HG03196 (cell line): ENCODE measurements around the gene CYLD.
A peak's percentile ranks its signal among the peaks of the same experiment; 100 is the strongest.

Source experiments
- ATAC-seq: cut with Tn5 transposase; IDR thresholded peaks from one replicate; pipeline ENCODE4 v1.9.1; 2021; ENCODE audit not compliant: unreplicated experiment

Gene CYLD

GRCh38 chr16:50737420-50737959 lies 4.4 kb upstream of the CYLD start:
- no peak for ATAC-seq

- no peak for ATAC-seq
Observed at GRCh38 chr16:50739031-50739430, 2.9 kb upstream of the CYLD start.

GRCh38 chr16:50740736-50741135 lies 1.1 kb upstream of the CYLD start:
- ATAC-seq = no peak

GRCh38 chr16:50741225-50741780 lies 583 bp upstream of the CYLD start:
- ATAC-seq = peak; percentile 1

- ATAC-seq = no peak
Observed at GRCh38 chr16:50742576-50743200, 802 bp downstream of the CYLD start.

GRCh38 chr16:50743581-50744225 lies 1.8 kb downstream of the CYLD start:
- ATAC-seq = no peak

- ATAC-seq = no peak
Observed at GRCh38 chr16:50744881-50745280, 3.0 kb downstream of the CYLD start.

GRCh38 chr16:50745940-50746339 lies 4.1 kb downstream of the CYLD start:
- no peak for ATAC-seq

GRCh38 chr16:50747207-50747956 lies 5.5 kb downstream of the CYLD start:
- ATAC-seq = peak; percentile 53

- ATAC-seq = no peak
Observed at GRCh38 chr16:50751528-50751927, 9.6 kb downstream of the CYLD start.

- no peak for ATAC-seq
Observed at GRCh38 chr16:50752471-50753235, 10.8 kb downstream of the CYLD start.

- ATAC-seq = no peak
Observed at GRCh38 chr16:50756473-50756872, 14.6 kb downstream of the CYLD start.

GRCh38 chr16:50761267-50761666 lies 19.4 kb downstream of the CYLD start:
- ATAC-seq = no peak

- no peak for ATAC-seq
Observed at GRCh38 chr16:50762241-50762640, 20.4 kb downstream of the CYLD start.

GRCh38 chr16:50763211-50763610 lies 21.3 kb downstream of the CYLD start:
- no peak for ATAC-seq

- no peak for ATAC-seq
Observed at GRCh38 chr16:50765260-50765659, 23.4 kb downstream of the CYLD start.

GRCh38 chr16:50765861-50766260 lies 24.0 kb downstream of the CYLD start:
- ATAC-seq = no peak

GRCh38 chr16:50767197-50767596 lies 25.3 kb downstream of the CYLD start:
- no peak for ATAC-seq

GRCh38 chr16:50771366-50771765 lies 29.5 kb downstream of the CYLD start:
- ATAC-seq = no peak

- ATAC-seq = no peak
Observed at GRCh38 chr16:50774405-50774804, 32.5 kb downstream of the CYLD start.

- ATAC-seq = no peak
Observed at GRCh38 chr16:50774960-50775359, 33.1 kb downstream of the CYLD start.
